Measurements from ENCODE around the gene PPP1R13L.

GRCh38 chr19:45362291-45362690, 42.6 kb downstream of the PPP1R13L start:
- TF ChIP-seq CTCF (IDR thresholded peaks at IDR 0.05) = no peak
- no peak for TF ChIP-seq POLR2A (IDR thresholded peaks at IDR 0.05)
- TF ChIP-seq POLR2AphosphoS5 (IDR thresholded peaks at IDR 0.05; ENCODE audit: insufficient read depth in 1 of 2, low read depth in 1 of 2) = no peak

All from vagina (tissue), 2 donors.